ENCODE measurements around the gene GFI1B. TPM values are rescaled to one million over a fixed set of nuclear protein-coding genes. Genes with fewer than 3 reads are reported as not detected.
A peak's percentile ranks its signal among the peaks of the same experiment; 100 is the strongest.

The GFI1B gene
- total RNA-seq, 4 donors from 2014 or later: not detected

- Histone ChIP-seq H3K27me3 (peaks cover 0 to 13% (median 6%) of the 10 kb centered on the region in 3 donors), H3K9me3 (no peaks in the 10 kb centered on the region), H3K4me1 (peaks cover 0 to 3% of the 10 kb centered on the region in 2 donors), H3K4me3 (no peak overlapping the region), H3K36me3 (no peaks in the 10 kb centered on the region), H3K27ac (no peak overlapping the region)
- DNase-seq (no peak), ATAC-seq (no peak)
- intact Hi-C loops (cut with DNase I; ENCODE audit: low total_unique reads): no loop called here
- in situ Hi-C loops (cut with MboI; ENCODE audit: low sequenced_read_pairs in 4 of 4): no loop called here
- TF ChIP-seq POLR2A (IDR thresholded peaks at IDR 0.05): no peak
- TF ChIP-seq, protein P1, sequence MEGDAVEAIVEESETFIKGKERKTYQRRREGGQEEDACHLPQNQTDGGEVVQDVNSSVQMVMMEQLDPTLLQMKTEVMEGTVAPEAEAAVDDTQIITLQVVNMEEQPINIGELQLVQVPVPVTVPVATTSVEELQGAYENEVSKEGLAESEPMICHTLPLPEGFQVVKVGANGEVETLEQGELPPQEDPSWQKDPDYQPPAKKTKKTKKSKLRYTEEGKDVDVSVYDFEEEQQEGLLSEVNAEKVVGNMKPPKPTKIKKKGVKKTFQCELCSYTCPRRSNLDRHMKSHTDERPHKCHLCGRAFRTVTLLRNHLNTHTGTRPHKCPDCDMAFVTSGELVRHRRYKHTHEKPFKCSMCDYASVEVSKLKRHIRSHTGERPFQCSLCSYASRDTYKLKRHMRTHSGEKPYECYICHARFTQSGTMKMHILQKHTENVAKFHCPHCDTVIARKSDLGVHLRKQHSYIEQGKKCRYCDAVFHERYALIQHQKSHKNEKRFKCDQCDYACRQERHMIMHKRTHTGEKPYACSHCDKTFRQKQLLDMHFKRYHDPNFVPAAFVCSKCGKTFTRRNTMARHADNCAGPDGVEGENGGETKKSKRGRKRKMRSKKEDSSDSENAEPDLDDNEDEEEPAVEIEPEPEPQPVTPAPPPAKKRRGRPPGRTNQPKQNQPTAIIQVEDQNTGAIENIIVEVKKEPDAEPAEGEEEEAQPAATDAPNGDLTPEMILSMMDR (IDR thresholded peaks at IDR 0.05 in 4 of 5, conservative IDR thresholded peaks at IDR 0.05 in 1 of 5): no peak
Measured at GRCh38 chr9:132985071-132985350, 6.5 kb downstream of the GFI1B start.

GRCh38 chr9:132985489-132985888 lies 7.0 kb downstream of the GFI1B start:
- H3K27ac ChIP-seq: no peak overlapping the region
- no peak overlapping the region for H3K4me3 ChIP-seq
- H3K4me1 ChIP-seq: peaks cover 0 to 3% of the 10 kb centered on the region in 2 donors
- H3K36me3 ChIP-seq: no peaks in the 10 kb centered on the region
- no peaks in the 10 kb centered on the region for H3K9me3 ChIP-seq
- in situ Hi-C loops (cut with MboI; ENCODE audit: low sequenced_read_pairs in 4 of 4): no loop called here
- intact Hi-C loops (cut with DNase I; ENCODE audit: low total_unique reads): no loop called here
- peaks cover 3 to 9% (median 5%) of the 10 kb centered on the region in 3 donors for H3K27me3 ChIP-seq
- DNase-seq (no peak), ATAC-seq (peak in 1 of 2 donors; percentile 32)
- TF ChIP-seq POLR2A (IDR thresholded peaks at IDR 0.05): no peak
- TF ChIP-seq, protein P1 (IDR thresholded peaks at IDR 0.05 in 4 of 5, conservative IDR thresholded peaks at IDR 0.05 in 1 of 5): no peak

DNA sequence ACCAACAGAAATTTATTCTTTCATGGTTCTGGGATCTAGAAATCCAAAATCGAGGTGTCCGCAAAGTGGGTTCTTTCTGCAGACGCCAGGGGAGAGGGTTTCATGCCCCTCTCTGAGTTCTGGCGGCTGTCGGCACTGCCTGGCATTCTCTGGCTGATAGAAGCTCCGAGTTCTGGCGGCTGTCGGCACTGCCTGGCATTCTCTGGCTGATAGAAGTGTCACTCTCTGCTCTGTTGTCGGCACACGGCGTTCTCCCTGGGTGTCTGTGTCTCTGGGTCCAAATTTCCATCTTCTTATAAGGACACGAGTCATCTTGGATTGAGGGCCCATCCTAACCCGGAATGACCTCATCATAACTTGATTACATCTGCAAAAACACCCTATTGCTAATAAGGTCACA lies 7.6 kb downstream of the GFI1B start:
- DNase-seq: no peak
- Histone ChIP-seq H3K27ac (no peak overlapping the region), H3K4me3 (no peak overlapping the region), H3K27me3 (peaks cover 6 to 8% (median 6%) of the 10 kb centered on the region in 3 donors), H3K4me1 (peaks cover 0 to 3% of the 10 kb centered on the region in 2 donors), H3K9me3 (no peaks in the 10 kb centered on the region), H3K36me3 (no peaks in the 10 kb centered on the region)
- ATAC-seq: peak in 1 of 2 donors; percentile 46
- intact Hi-C loops (cut with DNase I; ENCODE audit: low total_unique reads): no loop called here
- TF ChIP-seq POLR2A (IDR thresholded peaks at IDR 0.05): no peak
- TF ChIP-seq, protein P1 (IDR thresholded peaks at IDR 0.05 in 4 of 5, conservative IDR thresholded peaks at IDR 0.05 in 1 of 5): no peak
- in situ Hi-C loops (cut with MboI; ENCODE audit: low sequenced_read_pairs in 4 of 4): no loop called here

DNA sequence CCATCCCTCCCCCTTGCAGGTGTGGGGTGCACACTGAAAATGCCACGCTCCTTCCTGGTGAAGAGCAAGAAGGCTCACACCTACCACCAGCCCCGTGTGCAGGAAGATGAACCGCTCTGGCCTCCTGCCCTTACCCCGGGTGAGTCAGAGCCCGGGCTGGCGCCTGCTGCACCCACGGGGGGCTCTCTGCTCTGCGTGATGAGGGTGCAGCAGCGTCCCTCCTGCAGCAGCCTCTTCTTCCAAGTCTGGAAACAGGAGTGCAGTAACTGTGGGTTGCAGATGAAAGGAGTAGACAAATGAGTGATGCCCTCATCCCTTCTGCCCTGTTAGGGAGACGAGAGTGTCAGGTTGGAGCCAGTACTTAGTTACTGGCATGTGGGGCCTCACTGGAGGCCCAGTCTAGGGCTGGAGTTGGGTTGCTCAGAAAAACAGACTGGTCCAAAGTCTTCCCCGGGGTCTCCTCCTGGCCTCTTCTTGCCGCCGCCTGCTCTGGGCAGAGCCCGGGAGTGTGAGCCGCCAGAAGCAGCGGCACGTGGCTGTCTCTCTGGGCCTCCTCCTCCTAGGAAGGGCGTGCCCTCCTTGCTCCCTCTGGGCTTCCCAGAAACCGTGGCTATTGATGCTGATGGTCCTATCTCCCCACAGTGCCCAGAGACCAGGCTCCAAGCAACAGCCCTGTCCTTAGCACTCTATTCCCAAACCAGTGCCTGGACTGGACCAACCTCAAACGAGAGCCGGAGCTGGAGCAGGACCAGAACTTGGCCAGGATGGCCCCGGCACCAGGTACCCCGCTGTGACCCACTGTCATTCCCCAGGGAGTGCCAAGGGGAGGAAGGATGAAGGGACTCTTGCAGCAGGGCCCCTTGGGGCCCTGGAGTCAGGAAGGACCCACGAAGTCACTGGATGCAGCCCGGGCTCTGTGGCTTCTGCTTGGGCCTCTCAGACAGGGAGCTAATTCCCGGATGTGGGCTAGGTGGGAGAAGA lies 8.4 kb downstream of the GFI1B start:
- Histone ChIP-seq H3K27ac (no peak overlapping the region), H3K27me3 (peaks cover 7 to 11% (median 8%) of the 10 kb centered on the region in 3 donors)
- TF ChIP-seq POLR2A (IDR thresholded peaks at IDR 0.05): no peak
- TF ChIP-seq, protein P1 (IDR thresholded peaks at IDR 0.05 in 4 of 5, conservative IDR thresholded peaks at IDR 0.05 in 1 of 5): no peak

More for the DNA sequence above, 8.4 kb downstream of the GFI1B start:
- Histone ChIP-seq H3K4me3 (no peak overlapping the region), H3K36me3 (no peaks in the 10 kb centered on the region), H3K9me3 (no peaks in the 10 kb centered on the region), H3K4me1 (peaks cover 0 to 3% of the 10 kb centered on the region in 2 donors)
- DNase-seq: no peak
- ATAC-seq: peak; percentile 26 to 33
- intact Hi-C loops (cut with DNase I; ENCODE audit: low total_unique reads): no loop called here
- in situ Hi-C loops (cut with MboI; ENCODE audit: low sequenced_read_pairs in 4 of 4): no loop called here
